SK-N-SH (cell line): ENCODE data around the gene GPT2. TPM values are rescaled to one million over a fixed set of nuclear protein-coding genes. Genes with fewer than 3 reads are reported as not detected.

ENCODE experiments used
- CHD2 ChIP-seq: fragments of 150-350 bp; IDR thresholded peaks from 2 replicates; pipeline ENCODE4 v1.6.1; 2018; ENCODE audit warnings: low read length; ENCODE audit not compliant: partially characterized antibody
- ELF1 ChIP-seq: IDR thresholded peaks from 2 replicates; pipeline ENCODE4 v1.4.0; 2012
- EZH2phosphoT487 ChIP-seq: fragments of 200-600 bp; sonication (generic); IDR thresholded peaks from 2 replicates; pipeline ENCODE4 v1.6.1; 2017; ENCODE audit warnings: low read depth, mixed run types, mild to moderate bottlenecking, antibody characterized with exemption, moderate library complexity, borderline replicate concordance
- FOSL2 ChIP-seq: IDR thresholded peaks from 2 replicates; pipeline ENCODE4 v1.4.0; 2012; ENCODE audit warnings: low read depth, mild to moderate bottlenecking, moderate library complexity, borderline replicate concordance
- FOXJ3 ChIP-seq: sonication (generic); formaldehyde crosslinking; IDR thresholded peaks from 2 replicates; pipeline ENCODE4 v1.5.1; 2020; ENCODE audit warnings: mild to moderate bottlenecking, missing genetic modification reagents
- FOXM1 ChIP-seq: IDR thresholded peaks from 2 replicates; pipeline ENCODE4 v1.4.0; 2012; ENCODE audit warnings: low read depth, mild to moderate bottlenecking
- GABPA ChIP-seq: IDR thresholded peaks from 2 replicates; pipeline ENCODE4 v1.4.0; 2012; ENCODE audit warnings: low read depth, mild to moderate bottlenecking
- GATA2 ChIP-seq: sonication (generic); formaldehyde crosslinking; IDR thresholded peaks from 2 replicates; pipeline ENCODE4 v1.5.0; 2020; ENCODE audit warnings: mild to moderate bottlenecking, missing genetic modification reagents
- IRF3 ChIP-seq: fragments of 150-350 bp; IDR thresholded peaks from 2 replicates; pipeline ENCODE4 v1.6.1; 2016; ENCODE audit warnings: mild to moderate bottlenecking, low read depth, low read length
- JUND ChIP-seq: IDR thresholded peaks from 2 replicates; pipeline ENCODE4 v1.4.0; 2012
- MEF2A ChIP-seq: IDR thresholded peaks from 2 replicates; pipeline ENCODE4 v1.4.0; 2012; ENCODE audit warnings: low read depth, borderline replicate concordance
- MXI1 ChIP-seq: IDR thresholded peaks from 2 replicates; pipeline ENCODE4 v1.6.1; 2012; ENCODE audit warnings: mild to moderate bottlenecking, low read depth, low read length, improper control_type of control experiment
- NFIC ChIP-seq: IDR thresholded peaks from 2 replicates; pipeline ENCODE4 v1.4.0; 2012; ENCODE audit warnings: borderline replicate concordance
- NRF1 ChIP-seq: IDR thresholded peaks from 2 replicates; pipeline ENCODE4 v1.6.1; 2012; ENCODE audit warnings: low read depth, mild to moderate bottlenecking, low read length
- POLR2AphosphoS5 ChIP-seq: IDR thresholded peaks from 2 replicates; pipeline ENCODE4 v1.6.1; 2012; ENCODE audit warnings: low read depth, low read length
- RAD21 ChIP-seq: IDR thresholded peaks from 2 replicates; pipeline ENCODE4 v1.6.1; 2012; ENCODE audit warnings: mild to moderate bottlenecking, low read length
- RCOR1 ChIP-seq: fragments of 150-350 bp; IDR thresholded peaks from 2 replicates; pipeline ENCODE4 v1.6.1; 2017; ENCODE audit warnings: antibody characterized with exemption, low read length
- REST ChIP-seq: IDR thresholded peaks from 2 replicates; pipeline ENCODE4 v1.6.1; 2012; ENCODE audit warnings: mild to moderate bottlenecking, low read depth, low read length, moderate library complexity
- RXRA ChIP-seq: IDR thresholded peaks from 2 replicates; pipeline ENCODE4 v1.4.0; 2012; ENCODE audit warnings: low read depth, mild to moderate bottlenecking, borderline replicate concordance
- SIN3A ChIP-seq: IDR thresholded peaks from 2 replicates; pipeline ENCODE4 v1.6.1; 2012; ENCODE audit warnings: low read depth, mild to moderate bottlenecking, low read length, moderate library complexity, borderline replicate concordance
- TAF1 ChIP-seq: IDR thresholded peaks from 2 replicates; pipeline ENCODE4 v1.6.1; 2012; ENCODE audit warnings: low read depth, mild to moderate bottlenecking, low read length, moderate library complexity, borderline replicate concordance
- TCF12 ChIP-seq: IDR thresholded peaks from 2 replicates; pipeline ENCODE4 v1.4.0; 2012
- TEAD4 ChIP-seq: IDR thresholded peaks from 2 replicates; pipeline ENCODE4 v1.4.0; 2012; ENCODE audit warnings: mild to moderate bottlenecking, borderline replicate concordance; ENCODE audit not compliant: insufficient read depth
- YY1 ChIP-seq: IDR thresholded peaks from 2 replicates; pipeline ENCODE4 v1.4.0; 2012; ENCODE audit warnings: low read depth, mild to moderate bottlenecking
- polyA plus RNA-seq, 3 experiments: library from polyadenylated mRNA; depleted of rRNA; stranded (reverse); fragments of >200 nt; gene quantifications; 2 replicates each; pipeline ENCODE4 v1.2.3, GENCODE V29; 2012
- TF ChIP-seq, protein P1 (sequence below): IDR thresholded peaks from 2 replicates; pipeline ENCODE4 v1.4.0; 2012; ENCODE audit warnings: low read depth, borderline replicate concordance
- TF ChIP-seq, protein P2 (sequence below): IDR thresholded peaks from 2 replicates; pipeline ENCODE4; 2012

Gene GPT2
- polyA plus RNA-seq, 1 of the 3 experiments (the other 2 are of a cell fraction): 19.9 TPM

DNA sequence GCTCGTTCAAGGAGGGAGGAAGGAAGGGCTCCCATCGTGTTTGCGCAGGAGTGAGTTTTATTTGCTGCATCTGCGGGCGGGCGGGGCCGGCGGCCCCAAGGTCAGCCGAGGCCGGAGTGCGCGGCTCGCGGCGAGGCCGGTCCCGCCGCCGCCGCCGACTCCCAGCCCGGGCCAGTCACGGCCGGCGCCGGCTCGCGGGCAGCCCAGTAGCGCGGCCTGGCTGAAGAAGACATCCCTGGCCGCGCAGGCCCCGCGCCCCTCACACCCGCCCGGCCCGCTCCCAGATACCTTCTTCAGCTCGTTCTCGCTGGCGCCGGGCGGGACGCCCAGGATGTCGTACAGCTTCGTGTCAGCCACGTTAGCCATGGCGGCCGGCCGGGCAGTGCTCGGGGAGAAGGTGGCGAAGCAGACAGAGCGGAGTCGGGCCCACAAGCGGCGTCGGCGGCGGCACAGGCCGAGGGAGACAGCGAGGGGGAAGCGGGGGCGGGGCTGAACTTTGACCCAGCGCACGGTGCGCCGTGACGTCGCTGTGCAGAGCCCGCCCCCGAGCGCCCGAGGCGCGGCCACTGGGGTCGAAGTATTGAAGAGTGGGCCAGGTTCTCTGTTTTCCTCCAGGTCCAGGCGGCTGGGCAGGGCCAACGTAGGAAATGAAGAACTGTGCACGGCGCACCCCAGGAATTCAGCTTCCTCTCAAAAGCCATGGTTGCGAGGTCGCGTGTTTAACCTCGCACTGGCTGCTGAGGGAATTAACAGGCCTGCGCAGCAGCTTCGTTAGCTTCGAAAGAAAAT is 89.2 kb downstream of the GPT2 start, which contains the start of gene DNAJA2 (continued):
- TF ChIP-seq, protein P1, sequence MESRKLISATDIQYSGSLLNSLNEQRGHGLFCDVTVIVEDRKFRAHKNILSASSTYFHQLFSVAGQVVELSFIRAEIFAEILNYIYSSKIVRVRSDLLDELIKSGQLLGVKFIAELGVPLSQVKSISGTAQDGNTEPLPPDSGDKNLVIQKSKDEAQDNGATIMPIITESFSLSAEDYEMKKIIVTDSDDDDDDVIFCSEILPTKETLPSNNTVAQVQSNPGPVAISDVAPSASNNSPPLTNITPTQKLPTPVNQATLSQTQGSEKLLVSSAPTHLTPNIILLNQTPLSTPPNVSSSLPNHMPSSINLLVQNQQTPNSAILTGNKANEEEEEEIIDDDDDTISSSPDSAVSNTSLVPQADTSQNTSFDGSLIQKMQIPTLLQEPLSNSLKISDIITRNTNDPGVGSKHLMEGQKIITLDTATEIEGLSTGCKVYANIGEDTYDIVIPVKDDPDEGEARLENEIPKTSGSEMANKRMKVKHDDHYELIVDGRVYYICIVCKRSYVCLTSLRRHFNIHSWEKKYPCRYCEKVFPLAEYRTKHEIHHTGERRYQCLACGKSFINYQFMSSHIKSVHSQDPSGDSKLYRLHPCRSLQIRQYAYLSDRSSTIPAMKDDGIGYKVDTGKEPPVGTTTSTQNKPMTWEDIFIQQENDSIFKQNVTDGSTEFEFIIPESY: no peak
- TF ChIP-seq MEF2A (no peak), TCF12 (peak; percentile 19; the same call in 1 of the 2 replicates), POLR2AphosphoS5 (peak; percentile 92), RXRA (no peak), YY1 (peak; percentile 61; the same call in 1 of the 2 replicates), TAF1 (peak; percentile 84), TEAD4 (no peak), RAD21 (no peak), ELF1 (no peak; the same call in 1 of the 2 replicates), GATA2 (CRISPR knock-in tag) (peak; percentile 28; the same call in 1 of the 2 replicates), IRF3 (no peak), CHD2 (peak; percentile 74), FOXJ3 (CRISPR knock-in tag) (no peak), RCOR1 (no peak), NFIC (no peak), JUND (no peak), SIN3A (peak; percentile 53; the same call in 1 of the 2 replicates), MXI1 (no peak; the same call in none of the 2 replicates), NRF1 (peak; percentile 49), EZH2phosphoT487 (no peak), FOSL2 (no peak), GABPA (peak; percentile 42; the same call in 1 of the 2 replicates), FOXM1 (no peak), REST (no peak)
- TF ChIP-seq, protein P2, sequence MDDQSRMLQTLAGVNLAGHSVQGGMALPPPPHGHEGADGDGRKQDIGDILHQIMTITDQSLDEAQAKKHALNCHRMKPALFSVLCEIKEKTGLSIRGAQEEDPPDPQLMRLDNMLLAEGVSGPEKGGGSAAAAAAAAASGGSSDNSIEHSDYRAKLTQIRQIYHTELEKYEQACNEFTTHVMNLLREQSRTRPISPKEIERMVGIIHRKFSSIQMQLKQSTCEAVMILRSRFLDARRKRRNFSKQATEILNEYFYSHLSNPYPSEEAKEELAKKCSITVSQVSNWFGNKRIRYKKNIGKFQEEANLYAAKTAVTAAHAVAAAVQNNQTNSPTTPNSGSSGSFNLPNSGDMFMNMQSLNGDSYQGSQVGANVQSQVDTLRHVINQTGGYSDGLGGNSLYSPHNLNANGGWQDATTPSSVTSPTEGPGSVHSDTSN: no peak
